A204.1 (cell line): ENCODE results near the gene CAPN5.

Experiments used
- FAIRE-seq: peaks from 2 replicates; lab custom pipeline; 2012; peaks lifted over from hg19 to GRCh38; lab: Jason Lieb, UNC

Gene CAPN5

GRCh38 chr11:77119531-77119936, 52.8 kb downstream of the CAPN5 start:
- no peak for FAIRE-seq

- no peak for FAIRE-seq
Measured at GRCh38 chr11:77120571-77120970, 53.8 kb downstream of the CAPN5 start.

GRCh38 chr11:77121096-77121640, 54.4 kb downstream of the CAPN5 start:
- no peak for FAIRE-seq

GRCh38 chr11:77121876-77122575, 55.3 kb downstream of the CAPN5 start:
- no peak for FAIRE-seq

GRCh38 chr11:77122576-77123212, 55.9 kb downstream of the CAPN5 start:
- no peak for FAIRE-seq

- no peak for FAIRE-seq
Measured at GRCh38 chr11:77123591-77123990, 56.8 kb downstream of the CAPN5 start.

- FAIRE-seq, result no peak
Measured at GRCh38 chr11:77124041-77124440, 57.3 kb downstream of the CAPN5 start.

- no peak for FAIRE-seq
Measured at GRCh38 chr11:77124488-77124887, 57.7 kb downstream of the CAPN5 start.

GRCh38 chr11:77125191-77125590, 58.4 kb downstream of the CAPN5 start:
- no peak for FAIRE-seq

- FAIRE-seq, result no peak
Measured at GRCh38 chr11:77125695-77126094, 58.9 kb downstream of the CAPN5 start.

- no peak for FAIRE-seq
Measured at GRCh38 chr11:77126156-77126775, 59.5 kb downstream of the CAPN5 start.

- no peak for FAIRE-seq
Measured at GRCh38 chr11:77126861-77127234, 60.1 kb downstream of the CAPN5 start.

- no peak for FAIRE-seq
Measured at GRCh38 chr11:77127235-77127911, 60.6 kb downstream of the CAPN5 start.

GRCh38 chr11:77127920-77128691, 61.3 kb downstream of the CAPN5 start, which contains the start of gene MYO7A:
Gene MYO7A, plus strand, starts transcription at chr11:77128246. Its CDS starts 2,389 bp downstream, at chr11:77130635.
- FAIRE-seq, result no peak

GRCh38 chr11:77129069-77129841, 62.5 kb downstream of the CAPN5 start:
- FAIRE-seq, result no peak

- no peak for FAIRE-seq
Measured at GRCh38 chr11:77129842-77130756, 63.3 kb downstream of the CAPN5 start.

- FAIRE-seq, result no peak
Measured at GRCh38 chr11:77130763-77131513, 64.2 kb downstream of the CAPN5 start.

GRCh38 chr11:77131560-77131959, 64.8 kb downstream of the CAPN5 start:
- FAIRE-seq, result no peak

GRCh38 chr11:77135069-77135468, 68.3 kb downstream of the CAPN5 start:
- FAIRE-seq, result no peak
